ENCODE results near the gene DAAM2. TPM values are rescaled to one million over a fixed set of nuclear protein-coding genes. Genes with fewer than 3 reads are reported as not detected.

The DAAM2 gene
- total and polyA plus RNA-seq, 2 of the 8 experiments (the other 6 are each of a cell fraction or from before 2014, with no cell fraction given), result 1.5 to 2.9 TPM

DNA sequence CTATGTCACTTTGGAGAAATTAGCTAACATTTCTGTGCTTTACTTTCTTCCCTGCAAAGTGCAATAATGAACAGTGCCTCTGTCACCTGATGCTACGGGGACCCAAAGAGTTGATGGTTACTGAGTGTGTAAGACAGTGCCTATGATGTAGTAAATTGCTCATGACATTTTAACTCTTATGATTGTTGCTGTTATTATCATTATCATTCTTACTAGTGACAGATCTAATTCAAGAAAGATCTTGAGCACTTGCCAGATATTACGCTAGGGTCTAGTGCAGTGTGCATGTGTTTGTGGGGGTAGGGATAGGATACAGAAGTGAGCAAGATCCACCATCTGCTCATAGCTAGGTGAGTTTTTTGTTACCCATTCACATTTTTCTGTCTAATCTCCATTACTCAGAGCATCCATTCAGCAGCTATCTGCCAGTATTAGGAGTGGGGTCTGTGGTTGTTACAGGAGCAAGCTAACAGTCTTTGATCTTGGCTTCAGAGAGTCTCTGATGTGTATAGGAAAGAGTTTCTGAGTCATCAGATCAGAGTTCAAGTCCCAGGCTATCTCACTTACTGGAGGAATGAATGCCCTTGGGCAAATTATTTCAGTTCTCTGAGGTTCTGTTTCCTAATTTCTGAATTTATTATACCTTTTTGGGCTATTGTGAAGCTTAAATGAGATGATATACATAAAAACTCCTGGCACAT is 33.1 kb upstream of the DAAM2 start (continued):
- TF ChIP-seq BRCA1 (IDR thresholded peaks at IDR 0.05; ENCODE audit: low read depth, low read length) (no peak), RNF2 (IDR thresholded peaks at IDR 0.05; ENCODE audit: borderline replicate concordance, low read depth, low read length, missing control alignments, poor library complexity, severe bottlenecking) (no peak), ZNF274 (IDR thresholded peaks at IDR 0.05; ENCODE audit: borderline replicate concordance, extremely low read depth, low read length) (no peak), CHD1 (IDR thresholded peaks at IDR 0.05; ENCODE audit: low read depth, low read length) (no peak), GABPA (IDR thresholded peaks at IDR 0.05; ENCODE audit: borderline replicate concordance, insufficient read depth, low read length) (no peak)
